Activated CD4-positive, alpha-beta T cell treated with anti-CD3 and anti-CD28 coated beads for 48 hours (primary cell): ENCODE measurements around the gene SLC6A2.

Experiments used
- DNase-seq: peaks from one replicate; pipeline ENCODE4 v3.0.0-alpha.2; 2020

Gene SLC6A2

DNA sequence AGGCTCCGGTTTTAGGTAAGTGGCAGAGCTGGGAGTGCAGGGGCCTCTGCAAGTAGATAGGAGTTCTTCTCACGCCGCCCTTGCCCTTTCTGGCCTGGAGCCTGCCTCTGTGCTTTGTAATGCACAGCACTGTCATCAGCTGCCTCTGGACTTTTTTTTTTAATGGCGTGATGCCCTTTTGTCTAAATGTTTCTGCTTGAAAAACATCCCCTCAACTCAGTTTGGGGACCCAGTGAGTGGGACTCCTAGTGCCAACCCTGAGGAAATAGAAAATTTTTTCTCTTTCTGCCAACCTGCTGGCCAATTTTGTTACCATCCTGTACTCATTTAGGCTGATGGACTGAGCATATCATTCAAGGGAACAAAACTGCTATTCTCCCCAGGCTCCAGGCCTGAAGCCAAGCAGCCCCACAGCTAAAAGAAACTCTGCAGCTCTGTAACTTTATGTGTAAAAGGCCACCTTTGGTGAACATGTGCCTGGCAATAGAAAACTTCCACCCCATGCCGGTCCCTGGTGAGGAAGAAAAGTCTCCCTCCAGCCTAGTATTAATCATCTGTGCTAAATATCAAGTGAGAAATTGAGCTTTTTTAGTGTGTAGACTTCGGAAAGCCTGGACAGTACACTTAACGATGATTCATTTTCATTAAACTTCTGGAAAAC is 22.5 kb downstream of the SLC6A2 start:
- DNase-seq, result no peak

DNA sequence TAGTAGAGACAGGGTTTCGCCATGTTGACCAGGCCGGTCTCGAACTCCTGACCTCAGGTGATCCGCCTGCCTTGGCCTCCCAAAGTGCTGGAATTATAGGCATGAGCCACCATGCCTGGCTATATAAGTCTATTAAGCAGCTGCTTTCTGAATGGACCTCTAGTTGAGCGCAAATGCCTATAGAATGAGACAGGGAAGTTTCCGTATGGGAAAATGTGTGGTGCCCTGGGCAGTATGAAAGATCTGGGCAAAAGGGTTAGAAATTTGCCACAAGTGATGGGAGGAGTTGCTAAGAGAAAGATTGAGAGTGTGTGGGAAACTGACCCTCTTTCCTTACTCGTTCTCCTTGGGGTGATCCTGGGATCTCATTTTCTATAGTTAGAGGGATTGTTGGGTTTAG is 26.3 kb downstream of the SLC6A2 start:
- DNase-seq, result no peak

DNA sequence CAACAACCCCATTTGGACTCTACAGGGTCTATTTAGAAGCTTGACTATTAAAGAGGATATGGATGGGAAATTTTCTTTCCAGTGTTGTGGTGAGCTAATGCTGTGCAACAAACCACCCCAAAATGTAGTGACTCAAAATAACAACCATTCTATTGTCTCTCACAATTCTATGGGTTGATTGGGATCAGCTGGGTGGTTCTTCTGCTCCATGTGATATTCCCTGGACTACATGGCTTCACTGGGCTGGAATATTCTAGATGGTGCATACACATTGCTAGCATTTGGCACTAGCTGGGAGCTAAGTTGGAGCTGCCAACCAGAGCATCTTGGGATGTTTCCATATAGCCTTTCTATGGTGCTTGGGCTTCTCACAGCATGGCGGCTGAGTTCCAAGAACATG is 30.2 kb downstream of the SLC6A2 start:
- no peak for DNase-seq

DNA sequence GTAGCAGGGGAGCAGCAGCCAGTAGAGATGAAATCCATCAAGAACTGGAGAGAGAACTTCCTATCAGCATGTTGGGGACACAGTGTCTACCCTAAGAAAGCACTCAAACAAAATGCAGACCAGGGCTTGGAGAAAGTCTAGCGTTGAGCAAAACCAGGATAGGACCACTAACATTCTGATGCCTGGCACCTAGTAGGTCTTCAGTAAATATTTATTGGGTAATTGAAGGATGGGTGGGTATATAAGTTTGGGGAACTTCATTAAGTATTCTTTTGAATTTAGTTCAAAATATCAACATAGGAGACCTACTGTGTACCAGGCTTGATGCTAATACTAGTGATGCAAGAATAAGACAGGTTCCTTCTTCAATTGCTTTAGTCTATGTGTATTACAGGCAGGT is 30.9 kb downstream of the SLC6A2 start:
- DNase-seq, result no peak

DNA sequence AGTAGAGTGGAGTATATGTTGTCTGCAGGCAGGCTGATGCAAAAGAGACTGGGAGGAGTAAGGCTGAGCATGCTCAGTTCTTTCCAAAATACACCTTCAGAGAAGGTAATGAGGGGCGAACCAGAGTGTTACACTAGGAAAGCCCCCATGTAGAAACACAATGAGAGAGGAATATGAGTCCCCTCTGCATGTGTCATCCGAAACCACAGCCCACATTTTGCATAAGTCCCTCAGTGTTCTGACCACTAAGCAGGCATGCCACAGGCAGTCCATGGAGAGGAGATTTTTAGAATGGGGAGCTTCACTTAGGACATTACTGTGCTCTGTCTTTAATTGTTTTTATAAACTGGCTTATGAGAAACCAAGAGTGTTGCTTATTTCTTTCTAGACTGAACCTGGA is 32.0 kb downstream of the SLC6A2 start:
- no peak for DNase-seq

DNA sequence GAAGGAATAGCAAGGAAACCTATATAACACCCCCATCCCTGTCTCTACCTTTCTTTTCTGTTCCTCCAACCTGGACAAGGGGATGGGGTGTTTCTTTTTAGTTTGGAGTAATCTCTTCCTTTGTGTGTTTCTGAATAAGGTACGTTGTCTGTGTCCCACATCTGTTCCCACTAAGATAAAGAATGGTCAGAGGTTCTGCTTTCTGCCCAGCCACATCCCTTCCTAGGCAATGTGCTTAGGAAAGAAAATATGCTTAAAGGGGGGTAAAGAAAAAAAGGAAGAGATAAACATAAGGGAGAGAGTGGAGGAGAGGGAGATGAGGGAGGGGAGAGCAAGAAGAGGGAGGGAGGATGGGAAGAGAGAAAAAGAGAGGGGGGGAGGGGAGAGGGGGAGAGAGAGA is 35.1 kb downstream of the SLC6A2 start:
- DNase-seq, result no peak

DNA sequence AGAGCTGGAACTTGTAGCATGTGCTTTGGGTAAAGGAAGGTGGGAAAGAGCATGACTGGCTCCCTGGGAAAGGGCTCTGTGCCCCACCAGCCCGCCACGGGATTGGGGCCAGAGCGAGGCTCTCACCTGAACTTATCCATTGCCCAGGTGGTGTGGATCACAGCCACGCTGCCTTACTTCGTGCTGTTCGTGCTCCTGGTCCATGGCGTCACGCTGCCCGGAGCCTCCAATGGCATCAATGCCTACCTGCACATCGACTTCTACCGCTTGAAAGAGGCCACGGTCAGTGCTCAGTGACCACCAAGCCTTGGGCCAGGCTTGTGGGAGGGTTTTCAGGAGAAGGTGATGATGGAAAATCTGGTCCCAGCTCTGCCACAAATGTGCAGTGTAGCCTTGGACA is 36.0 kb downstream of the SLC6A2 start:
- no peak for DNase-seq

DNA sequence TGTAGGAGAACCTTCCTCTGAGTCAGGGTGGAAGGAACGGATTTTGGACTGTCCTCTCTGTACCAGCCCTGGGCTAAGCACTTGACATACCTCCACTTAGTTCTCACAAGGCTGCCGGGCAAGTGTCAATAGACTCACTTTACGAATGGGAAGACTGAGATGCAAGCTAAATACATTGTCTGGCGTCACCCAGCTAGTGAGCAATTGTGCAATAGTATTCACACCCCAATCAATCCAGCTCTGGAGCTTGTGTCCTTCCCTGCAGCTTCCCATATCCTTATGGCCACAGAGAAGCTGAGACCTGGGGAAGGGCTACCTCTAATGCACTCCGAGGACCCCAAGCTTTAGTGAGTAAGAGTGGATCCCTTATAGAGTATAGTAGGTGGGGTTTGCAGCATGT is 39.8 kb downstream of the SLC6A2 start:
- no peak for DNase-seq

DNA sequence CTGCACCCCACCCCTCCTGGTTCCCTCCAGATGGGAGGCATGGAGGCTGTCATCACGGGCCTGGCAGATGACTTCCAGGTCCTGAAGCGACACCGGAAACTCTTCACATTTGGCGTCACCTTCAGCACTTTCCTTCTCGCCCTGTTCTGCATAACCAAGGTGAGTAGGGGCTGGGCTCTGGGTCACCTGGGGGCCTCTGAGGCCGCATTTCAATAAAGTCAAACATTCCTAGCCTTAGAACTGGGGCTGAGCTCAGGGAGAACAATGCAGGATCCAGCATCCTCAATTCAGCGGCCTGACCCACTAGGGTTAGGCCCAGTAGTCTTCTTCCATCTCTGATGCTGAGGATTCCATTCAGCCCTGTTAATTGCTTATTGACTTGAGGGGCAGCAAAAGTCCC is 42.1 kb downstream of the SLC6A2 start:
- no peak for DNase-seq

DNA sequence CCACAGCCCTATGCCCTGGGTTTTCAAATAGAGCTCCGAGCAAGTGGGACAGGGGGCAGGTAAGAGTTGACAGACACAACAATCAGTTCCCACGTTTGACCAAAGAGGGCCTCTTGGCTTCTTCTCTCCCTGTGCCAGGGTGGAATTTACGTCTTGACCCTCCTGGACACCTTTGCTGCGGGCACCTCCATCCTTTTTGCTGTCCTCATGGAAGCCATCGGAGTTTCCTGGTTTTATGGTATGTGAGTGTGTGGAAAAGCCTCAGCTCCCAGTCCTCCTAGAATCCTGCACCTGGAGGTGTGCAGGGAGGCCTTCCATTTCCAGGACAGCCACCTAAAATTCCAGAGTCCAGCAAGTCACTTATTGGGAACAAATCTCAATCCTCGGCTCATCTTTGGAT is 42.5 kb downstream of the SLC6A2 start:
- DNase-seq, result no peak

DNA sequence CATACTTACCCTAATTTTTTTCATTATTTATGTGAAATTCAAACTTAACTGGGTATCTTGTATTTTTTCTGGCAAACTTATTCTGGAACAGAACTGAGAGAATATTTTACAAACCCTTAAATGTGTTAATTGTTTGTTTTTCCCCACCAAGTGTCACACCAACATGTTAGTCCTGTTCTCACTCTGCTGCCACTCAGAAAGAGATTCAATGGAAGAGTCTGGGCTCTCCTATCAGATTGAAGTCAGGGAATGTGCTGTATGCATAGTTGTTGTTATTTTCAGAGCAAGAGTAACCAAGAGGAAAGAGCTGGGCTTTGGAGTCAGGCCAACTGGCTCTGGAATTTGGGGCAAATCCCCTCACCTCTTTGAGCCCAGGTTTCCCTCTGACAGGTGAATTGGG is 43.2 kb downstream of the SLC6A2 start:
- no peak for DNase-seq

DNA sequence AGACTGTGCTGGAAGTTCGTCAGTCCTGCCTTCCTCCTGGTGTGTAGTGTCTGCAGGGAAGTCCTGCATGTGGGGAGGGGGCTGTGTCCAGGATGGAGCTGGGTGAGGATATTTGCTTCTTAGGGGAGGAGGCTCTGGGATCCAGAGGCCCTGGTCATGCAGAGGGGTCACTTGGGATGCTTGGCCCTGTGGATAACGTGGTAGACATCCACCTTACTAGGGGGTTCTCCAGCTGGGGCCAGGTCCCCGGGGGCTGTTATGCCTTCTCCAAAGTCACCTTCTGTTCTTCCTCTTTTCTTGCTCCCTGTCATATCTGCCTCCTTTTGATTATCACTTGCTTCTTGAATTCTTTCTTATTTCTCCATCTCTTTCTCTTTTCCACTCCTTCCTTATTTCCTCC is 43.8 kb downstream of the SLC6A2 start:
- DNase-seq, result no peak

DNA sequence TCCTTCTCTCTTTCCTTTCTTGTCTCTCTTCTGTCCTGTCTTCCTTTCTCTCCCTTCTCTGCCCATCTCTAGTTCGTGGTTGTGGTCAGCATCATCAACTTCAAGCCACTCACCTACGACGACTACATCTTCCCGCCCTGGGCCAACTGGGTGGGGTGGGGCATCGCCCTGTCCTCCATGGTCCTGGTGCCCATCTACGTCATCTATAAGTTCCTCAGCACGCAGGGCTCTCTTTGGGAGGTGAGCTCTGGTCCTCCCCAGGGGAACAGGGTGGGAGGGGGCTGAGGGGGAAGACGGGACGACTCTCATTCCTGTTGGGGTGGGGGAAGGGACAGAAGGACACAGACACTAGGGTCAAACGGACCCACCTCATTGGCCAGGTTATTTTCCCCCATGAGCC is 44.3 kb downstream of the SLC6A2 start:
- no peak for DNase-seq

DNA sequence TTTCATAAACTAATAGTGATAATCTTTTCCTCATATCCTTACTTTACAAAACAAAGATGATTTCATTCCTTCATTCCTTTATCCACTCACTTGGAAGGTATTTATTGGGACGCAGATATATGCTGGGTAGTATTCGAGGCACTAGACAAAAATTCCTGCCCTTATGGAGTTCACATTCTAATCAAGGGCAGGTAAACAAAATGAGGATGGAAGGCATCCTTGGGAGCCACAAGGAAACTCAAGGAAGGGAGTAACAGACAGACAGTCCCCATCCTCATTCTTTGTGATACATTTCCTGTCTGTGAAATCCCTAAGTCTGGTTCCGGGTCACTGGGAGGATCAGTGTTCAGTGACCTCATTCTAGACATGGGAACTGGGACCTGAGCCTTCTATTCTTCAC is 45.2 kb downstream of the SLC6A2 start:
- DNase-seq, result no peak

DNA sequence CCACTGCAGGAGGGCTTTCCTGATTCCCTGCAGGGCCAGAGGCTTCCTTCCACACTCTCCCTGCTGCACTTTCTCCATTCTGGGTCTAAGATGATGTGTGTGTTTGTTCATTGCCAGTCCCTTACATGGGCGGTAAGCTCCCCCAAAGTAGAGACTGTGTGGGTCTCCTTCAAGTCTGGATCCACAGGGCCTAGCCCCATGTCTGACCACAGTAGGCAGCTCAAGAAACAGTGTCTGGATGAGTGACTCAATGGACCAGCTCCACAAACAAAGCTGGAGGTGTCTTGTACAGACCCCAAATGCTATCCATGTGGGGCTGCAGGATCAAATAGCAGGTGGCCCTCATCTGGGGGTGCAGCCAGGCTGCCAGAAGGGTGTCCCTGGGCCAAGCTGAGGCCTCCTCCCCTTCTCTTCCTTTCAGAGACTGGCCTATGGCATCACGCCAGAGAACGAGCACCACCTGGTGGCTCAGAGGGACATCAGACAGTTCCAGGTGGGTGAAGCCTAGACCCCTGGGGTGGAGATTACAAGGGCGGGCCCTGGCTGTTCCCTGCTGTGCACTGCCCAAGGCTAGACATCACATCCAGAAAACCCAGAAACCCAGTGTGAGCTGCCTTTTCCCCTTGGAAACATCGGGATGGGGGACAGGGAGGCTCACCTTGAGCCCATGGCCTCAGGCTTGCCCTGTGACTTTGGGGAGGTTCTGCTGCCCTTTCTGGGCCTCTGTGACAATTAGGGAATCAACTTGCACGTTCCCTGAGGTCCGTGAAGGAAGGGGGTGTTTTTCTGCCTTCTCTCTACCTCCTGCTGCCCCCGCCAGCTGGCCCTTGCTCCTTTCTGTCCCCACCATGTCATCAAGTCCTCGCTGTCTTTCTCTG is 45.9 kb downstream of the SLC6A2 start:
- DNase-seq, result peak; percentile 60

DNA sequence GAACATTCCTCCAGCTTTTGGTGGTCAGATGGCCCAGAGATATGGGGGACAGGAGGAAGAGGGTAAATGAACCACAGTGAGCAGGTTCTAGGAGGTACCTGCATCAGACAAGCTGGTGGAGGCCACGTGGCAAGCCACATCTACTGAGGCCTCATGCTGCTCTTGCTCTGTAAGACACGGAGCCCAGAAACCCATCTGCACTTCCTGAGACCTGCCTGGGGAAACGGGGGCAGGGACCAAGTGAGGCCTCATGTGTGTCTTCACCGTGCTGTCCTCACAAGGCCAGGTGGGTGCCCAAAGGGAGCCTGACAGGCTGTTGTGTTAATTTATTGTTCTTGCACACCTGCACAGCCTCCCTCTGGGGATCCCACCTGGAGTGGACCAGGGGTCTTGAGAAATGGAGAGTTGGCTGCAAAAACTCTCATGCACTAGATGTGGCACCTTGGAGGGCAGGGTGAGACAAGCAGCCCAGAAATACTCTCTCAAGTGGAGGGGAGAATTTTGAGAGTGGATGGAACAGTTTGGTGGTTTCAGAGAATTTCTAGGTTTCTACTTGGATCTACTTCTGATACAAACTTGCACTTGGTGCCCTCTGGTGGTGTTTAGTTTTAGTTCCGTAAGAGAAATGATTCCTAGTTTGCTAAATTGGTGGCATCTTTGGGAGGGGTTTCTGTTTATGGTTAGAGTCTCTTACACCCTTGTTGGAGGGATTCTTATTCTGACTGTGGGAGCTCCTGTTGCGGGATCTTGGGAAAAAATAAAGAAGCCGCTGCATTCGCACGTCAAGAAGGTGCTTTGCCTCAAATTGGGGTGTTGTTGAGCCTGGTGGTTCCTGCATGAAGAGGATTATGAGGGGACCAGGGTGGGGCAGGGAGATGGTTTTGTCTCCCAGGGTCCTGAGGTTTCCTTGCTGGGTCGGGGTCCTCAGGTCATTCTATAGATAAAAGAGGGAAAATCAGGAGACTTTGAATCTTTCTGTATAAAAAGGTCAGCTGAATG is 47.5 kb downstream of the SLC6A2 start:
- DNase-seq, result peak; percentile 4

DNA sequence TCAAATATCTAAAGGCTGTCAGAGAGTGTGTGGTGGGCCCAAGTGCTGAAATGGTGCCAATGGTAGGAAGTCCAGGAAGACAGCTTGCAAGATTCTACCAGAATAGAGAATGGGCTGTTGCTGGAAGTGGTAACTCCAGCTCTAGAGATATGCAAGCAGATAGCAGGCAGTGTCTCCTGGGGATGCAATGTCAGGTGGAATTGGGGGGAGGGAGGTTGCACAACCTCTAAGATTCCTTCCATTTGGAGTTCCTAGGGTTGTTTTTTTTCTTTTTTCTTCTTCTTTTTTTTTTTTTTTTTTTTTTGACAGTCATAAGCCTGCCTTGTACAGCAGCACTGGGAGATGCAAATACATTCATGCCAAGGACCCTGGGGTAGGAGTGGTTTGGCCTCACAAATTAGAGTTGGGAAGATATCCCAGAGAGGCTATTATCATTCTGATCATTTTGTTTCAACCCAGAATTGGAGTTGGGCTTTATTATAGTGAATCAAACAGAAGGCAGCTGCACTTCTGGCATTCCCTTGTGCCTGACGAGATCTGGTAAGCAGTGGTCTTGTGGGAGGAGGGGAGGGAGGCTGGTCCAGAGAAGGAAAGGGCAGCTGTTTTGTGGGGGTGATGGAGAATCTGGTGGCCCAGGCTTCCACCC is 51.1 kb downstream of the SLC6A2 start:
- no peak for DNase-seq

DNA sequence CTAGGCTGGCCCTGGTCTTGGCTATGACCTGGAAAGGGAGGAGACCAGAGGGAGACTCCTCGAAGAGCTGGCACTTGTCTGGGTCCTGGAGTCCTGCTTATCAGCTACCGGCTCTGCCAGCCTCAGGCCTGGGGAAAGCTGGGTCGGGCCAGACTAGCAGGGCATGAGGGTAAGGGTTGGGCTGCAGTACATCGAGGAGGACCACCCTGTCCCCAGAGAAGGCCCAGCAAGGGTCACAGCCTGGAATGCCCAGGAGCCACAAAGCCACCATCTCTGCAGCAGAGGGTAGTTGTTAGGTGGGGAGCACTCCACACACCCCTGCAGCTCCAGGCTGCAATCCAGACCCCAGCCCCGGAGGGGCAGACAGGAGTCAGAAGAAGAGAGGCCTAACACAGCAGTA is 54.0 kb downstream of the SLC6A2 start:
- no peak for DNase-seq

DNA sequence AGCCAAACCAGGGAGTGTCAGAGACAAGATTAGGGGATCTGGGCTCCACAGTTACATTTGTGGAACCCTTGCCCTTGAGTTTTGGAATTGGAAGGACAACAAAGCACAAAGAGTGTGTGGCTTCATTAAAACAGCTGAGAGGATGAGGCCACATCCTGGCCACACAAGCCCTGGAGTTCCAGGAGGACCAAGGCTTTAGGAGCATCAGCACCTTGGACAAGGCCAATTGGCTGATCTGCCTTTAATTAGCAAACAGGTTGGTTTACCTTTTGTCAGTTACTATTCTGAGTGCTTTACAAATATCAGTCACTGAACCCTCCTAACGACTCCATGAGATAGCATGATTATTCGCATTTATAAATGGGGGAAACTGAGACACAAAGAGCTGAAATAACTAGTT is 54.7 kb downstream of the SLC6A2 start:
- DNase-seq, result no peak

DNA sequence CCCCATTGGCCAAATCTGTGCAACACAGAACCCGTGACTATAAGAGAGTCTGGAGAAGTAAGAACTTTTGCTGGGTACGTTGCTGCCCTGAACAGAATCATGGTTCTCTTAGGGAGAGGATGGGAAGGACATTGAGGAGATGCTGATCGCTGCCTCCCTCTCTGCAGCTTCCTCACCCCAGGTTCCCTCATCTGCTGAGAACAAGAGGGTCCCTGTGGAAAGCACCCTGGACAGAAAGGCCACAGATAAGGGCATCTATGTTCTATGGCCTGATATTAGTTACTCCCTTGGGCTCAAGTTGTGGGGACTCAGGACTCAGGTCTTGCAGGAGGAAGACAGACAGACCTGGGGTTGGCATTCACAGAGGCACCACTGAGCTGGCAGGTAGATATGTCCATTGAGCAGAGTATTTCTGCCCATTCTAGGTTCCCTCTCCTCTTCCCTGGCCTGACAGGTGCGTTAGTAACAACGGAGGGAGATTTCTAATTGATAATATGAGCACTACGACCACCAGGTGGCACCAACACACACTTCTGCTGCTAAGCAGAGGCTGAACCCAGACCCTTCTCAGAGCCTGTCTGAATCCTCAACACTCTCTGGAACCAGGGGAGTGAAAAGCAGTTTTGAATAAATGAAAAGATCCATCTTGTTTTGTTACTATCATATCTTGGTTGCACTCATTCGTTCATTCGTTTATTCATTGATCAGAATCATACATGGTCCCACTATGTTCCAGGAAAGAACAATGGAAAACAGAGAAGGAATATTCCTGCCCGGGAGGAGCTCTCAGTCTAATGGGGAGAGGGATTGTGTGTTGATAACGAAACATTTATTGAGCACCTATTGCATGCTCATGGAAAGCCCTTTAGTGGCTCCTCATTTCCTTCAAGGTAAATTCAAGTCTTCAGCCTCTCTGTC is 56.4 kb downstream of the SLC6A2 start:
- DNase-seq, result peak; percentile 75

DNA sequence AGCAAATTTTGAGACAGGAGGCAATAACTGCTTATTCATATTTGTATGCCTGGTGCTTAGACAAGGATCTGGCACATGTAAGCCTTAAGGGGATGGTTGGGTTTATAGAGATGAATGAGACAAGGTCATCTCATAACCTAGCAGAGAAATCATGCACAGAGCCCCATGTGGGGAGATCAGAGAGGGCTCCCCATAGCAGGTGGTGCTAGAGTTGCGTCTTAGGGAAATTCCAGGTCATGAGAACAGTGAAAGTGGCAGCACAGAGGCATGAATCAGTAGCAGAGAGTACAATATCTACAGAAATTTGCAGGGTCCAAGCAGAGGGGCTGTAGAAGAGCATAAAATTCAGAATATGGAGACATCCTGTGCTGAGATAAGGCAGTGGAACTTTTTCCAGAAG is 57.3 kb downstream of the SLC6A2 start:
- no peak for DNase-seq

DNA sequence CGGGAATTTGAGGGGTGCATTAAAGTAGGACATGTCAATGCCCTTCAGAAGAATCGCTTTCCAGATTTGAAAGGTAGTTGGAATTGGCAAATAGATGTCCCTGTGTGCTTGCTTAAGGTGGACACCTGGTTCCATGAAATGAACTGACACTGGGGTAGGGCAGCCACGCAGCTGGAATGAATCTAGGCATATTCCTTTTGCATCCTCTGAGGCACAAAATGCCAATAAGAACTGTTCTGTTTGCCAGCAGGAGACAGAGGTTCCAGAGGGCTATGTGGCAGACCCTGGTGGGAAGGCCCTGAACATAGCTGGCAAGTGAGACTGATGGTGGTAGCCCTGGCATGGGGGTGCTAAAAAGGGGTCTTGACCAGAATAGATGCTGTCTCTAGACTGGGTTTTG is 61.5 kb downstream of the SLC6A2 start:
- no peak for DNase-seq
